GM19324 (cell line): ENCODE results near the gene RTN3.
A peak's percentile ranks its signal among the peaks of the same experiment; 100 is the strongest.
"Not testable (repeated sequence)": the region's sequence is repeated elsewhere in the genome, so short reads cannot be mapped to it uniquely, and the experiment has no call there.

ENCODE experiments used
- ATAC-seq: cut with Tn5 transposase; IDR thresholded peaks from one replicate; pipeline ENCODE4 v1.9.1; 2021; ENCODE audit warnings: mild to moderate bottlenecking, moderate library complexity; ENCODE audit not compliant: unreplicated experiment, low FRiP score

Gene RTN3

GRCh38 chr11:63681321-63682065, at the start of gene RTN3:
RTN3 (plus strand) TSS chr11:63681500; CDS start chr11:63681637, 137 bp downstream.
- peak; percentile 89 for ATAC-seq

- ATAC-seq = no peak
Observed at GRCh38 chr11:63635762-63636465, 45.4 kb upstream of the RTN3 start.

- ATAC-seq = not testable (repeated sequence)
Observed at GRCh38 chr11:63638436-63638835, 42.9 kb upstream of the RTN3 start.

GRCh38 chr11:63639199-63639832, 42.0 kb upstream of the RTN3 start:
- ATAC-seq = no peak

GRCh38 chr11:63641727-63642126, 39.6 kb upstream of the RTN3 start:
- ATAC-seq = no peak

- no peak for ATAC-seq
Observed at GRCh38 chr11:63643205-63643604, 38.1 kb upstream of the RTN3 start.

- ATAC-seq = no peak
Observed at GRCh38 chr11:63652671-63653070, 28.6 kb upstream of the RTN3 start.

GRCh38 chr11:63660972-63661371, 20.3 kb upstream of the RTN3 start:
- ATAC-seq = no peak

GRCh38 chr11:63663809-63664208, 17.5 kb upstream of the RTN3 start:
- no peak for ATAC-seq

- no peak for ATAC-seq
Observed at GRCh38 chr11:63666874-63667273, 14.4 kb upstream of the RTN3 start.

- ATAC-seq = no peak
Observed at GRCh38 chr11:63667995-63668795, 13.1 kb upstream of the RTN3 start.

GRCh38 chr11:63670096-63670432, 11.2 kb upstream of the RTN3 start:
- ATAC-seq = no peak

GRCh38 chr11:63670433-63671321, 10.6 kb upstream of the RTN3 start:
- peak; percentile 37 for ATAC-seq

GRCh38 chr11:63671322-63672155, 9.8 kb upstream of the RTN3 start, which contains the start of gene ATL3:
ATL3 (minus strand) TSS chr11:63671376; CDS start chr11:63671335, 41 bp downstream.
- peak; percentile 88 for ATAC-seq

- ATAC-seq = no peak
Observed at GRCh38 chr11:63672156-63672463, 9.2 kb upstream of the RTN3 start.

GRCh38 chr11:63672936-63673539, 8.3 kb upstream of the RTN3 start:
- ATAC-seq = no peak

- ATAC-seq = no peak
Observed at GRCh38 chr11:63673579-63673978, 7.7 kb upstream of the RTN3 start.

- ATAC-seq = no peak
Observed at GRCh38 chr11:63680834-63681320, 423 bp upstream of the RTN3 start.
